ENCODE results near the gene EXOG.

Gene EXOG

DNA sequence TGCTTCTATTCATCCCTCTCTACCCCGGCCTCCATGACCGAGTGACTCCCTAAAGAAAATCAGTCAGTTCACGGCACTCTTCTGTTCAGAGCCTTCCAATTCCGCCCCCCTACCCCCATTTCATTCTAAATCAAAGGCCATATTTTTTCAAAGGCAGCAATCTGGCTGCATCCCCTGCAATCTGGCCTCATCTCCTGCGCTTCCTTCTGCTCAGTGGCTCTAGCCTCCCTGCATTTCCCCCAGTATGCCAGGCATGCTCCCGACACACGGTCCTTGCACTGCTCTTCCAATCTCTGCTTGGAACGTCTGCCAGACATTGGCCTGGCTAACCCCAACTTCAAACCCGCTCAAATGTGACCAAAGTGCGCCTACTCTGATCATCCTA is 67.7 kb downstream of the EXOG start:
- no peak for DNase-seq
- Histone ChIP-seq H3K4me2 (ENCODE audit: low read depth, low read length) (no peak overlapping the region), H3K79me2 (ENCODE audit: low read length) (no peaks in the 10 kb centered on the region), H3K4me3 (ENCODE audit: low read length) (no peak overlapping the region), H3F3A (ENCODE audit: insufficient read depth, low read length) (no peaks in the 10 kb centered on the region), H4K20me1 (ENCODE audit: insufficient read depth, low read length) (no peaks in the 10 kb centered on the region), H3K9me3 (replicated peaks; ENCODE audit: insufficient read depth, low read length) (no peaks in the 10 kb centered on the region), H3K27ac (ENCODE audit: low read length) (no peak overlapping the region), H3K4me1 (ENCODE audit: low read length) (no peaks in the 10 kb centered on the region), H3K36me3 (replicated peaks; ENCODE audit: insufficient read depth, low read length) (no peaks in the 10 kb centered on the region), H2AFZ (ENCODE audit: low read length) (no peak overlapping the region), H3K9ac (ENCODE audit: low read length) (no peak overlapping the region), H3K27me3 (replicated peaks; ENCODE audit: insufficient read depth, low read length) (no peaks in the 10 kb centered on the region), H3K9me2 (replicated peaks; ENCODE audit: insufficient read depth, low read length) (no peaks in the 10 kb centered on the region)
- no peak for TF ChIP-seq EZH2phosphoT487 (IDR thresholded peaks at IDR 0.05; ENCODE audit: low read length)
- TF ChIP-seq, protein P1, sequence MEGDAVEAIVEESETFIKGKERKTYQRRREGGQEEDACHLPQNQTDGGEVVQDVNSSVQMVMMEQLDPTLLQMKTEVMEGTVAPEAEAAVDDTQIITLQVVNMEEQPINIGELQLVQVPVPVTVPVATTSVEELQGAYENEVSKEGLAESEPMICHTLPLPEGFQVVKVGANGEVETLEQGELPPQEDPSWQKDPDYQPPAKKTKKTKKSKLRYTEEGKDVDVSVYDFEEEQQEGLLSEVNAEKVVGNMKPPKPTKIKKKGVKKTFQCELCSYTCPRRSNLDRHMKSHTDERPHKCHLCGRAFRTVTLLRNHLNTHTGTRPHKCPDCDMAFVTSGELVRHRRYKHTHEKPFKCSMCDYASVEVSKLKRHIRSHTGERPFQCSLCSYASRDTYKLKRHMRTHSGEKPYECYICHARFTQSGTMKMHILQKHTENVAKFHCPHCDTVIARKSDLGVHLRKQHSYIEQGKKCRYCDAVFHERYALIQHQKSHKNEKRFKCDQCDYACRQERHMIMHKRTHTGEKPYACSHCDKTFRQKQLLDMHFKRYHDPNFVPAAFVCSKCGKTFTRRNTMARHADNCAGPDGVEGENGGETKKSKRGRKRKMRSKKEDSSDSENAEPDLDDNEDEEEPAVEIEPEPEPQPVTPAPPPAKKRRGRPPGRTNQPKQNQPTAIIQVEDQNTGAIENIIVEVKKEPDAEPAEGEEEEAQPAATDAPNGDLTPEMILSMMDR (IDR thresholded peaks at IDR 0.05; ENCODE audit: low read length): no peak
- no peak for TF ChIP-seq EZH2 (optimal IDR thresholded peaks at IDR 0.05; ENCODE audit: low read depth, low read length)

- H3K4me3 ChIP-seq (ENCODE audit: low read length): no peak overlapping the region
These were observed 68.6 kb downstream of the EXOG start for GRCh38 chr3:38564631-38565338.

DNA sequence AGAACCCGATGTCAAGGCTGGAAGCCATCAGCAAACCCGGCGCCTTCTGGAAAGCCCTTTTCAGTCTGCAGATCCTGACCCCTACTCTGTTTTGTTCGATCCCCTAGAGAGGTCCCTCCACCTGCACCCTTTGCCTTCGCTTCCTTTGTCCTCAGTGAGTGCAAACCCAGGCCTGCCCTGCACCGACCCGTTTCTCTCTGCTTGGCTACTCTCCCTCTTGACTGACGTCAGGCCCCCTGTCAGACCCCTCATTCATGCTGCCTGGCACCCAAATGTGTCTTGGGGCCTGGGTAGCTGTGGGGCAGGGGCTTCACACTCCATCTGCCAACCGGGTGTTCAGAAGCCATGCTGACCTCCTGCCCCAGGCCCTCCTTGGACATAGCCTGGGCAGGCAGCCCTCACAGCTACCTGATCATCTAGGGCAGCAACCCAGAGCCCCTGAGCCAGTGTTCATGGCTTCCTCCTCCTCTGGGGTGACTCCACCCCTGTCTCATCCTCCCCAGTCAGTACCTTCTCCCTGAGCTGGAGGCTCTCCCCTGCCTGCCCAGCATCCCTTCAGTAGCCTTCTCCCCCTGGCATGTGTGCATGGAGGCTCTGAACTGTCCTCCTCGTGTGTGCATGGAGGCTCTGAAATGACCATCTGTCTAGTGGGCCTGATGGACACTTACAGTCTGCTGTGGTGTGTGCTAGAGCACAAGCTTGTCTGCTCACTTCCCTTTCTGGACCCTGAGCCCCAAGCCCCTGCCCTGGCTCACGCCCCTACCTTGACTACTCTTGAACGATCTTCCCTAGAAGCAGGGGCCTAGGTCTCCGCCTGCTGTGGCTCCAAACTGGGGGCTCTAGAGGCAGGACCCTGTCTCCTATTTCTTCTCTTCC is 69.4 kb downstream of the EXOG start:
- Histone ChIP-seq H3K9me3 (replicated peaks; ENCODE audit: insufficient read depth, low read length) (no peaks in the 10 kb centered on the region), H3K36me3 (replicated peaks; ENCODE audit: insufficient read depth, low read length) (no peaks in the 10 kb centered on the region), H3F3A (ENCODE audit: insufficient read depth, low read length) (no peaks in the 10 kb centered on the region), H3K27me3 (replicated peaks; ENCODE audit: insufficient read depth, low read length) (no peaks in the 10 kb centered on the region), H2AFZ (ENCODE audit: low read length) (no peak overlapping the region), H4K20me1 (ENCODE audit: insufficient read depth, low read length) (no peaks in the 10 kb centered on the region), H3K27ac (ENCODE audit: low read length) (no peak overlapping the region), H3K9ac (ENCODE audit: low read length) (no peak overlapping the region), H3K9me2 (replicated peaks; ENCODE audit: insufficient read depth, low read length) (no peaks in the 10 kb centered on the region), H3K4me1 (ENCODE audit: low read length) (no peaks in the 10 kb centered on the region), H3K4me3 (ENCODE audit: low read length) (no peak overlapping the region), H3K4me2 (ENCODE audit: low read depth, low read length) (no peak overlapping the region), H3K79me2 (ENCODE audit: low read length) (no peaks in the 10 kb centered on the region)
- DNase-seq: no peak
- TF ChIP-seq, protein P1 (IDR thresholded peaks at IDR 0.05; ENCODE audit: low read length): no peak
- TF ChIP-seq EZH2phosphoT487 (IDR thresholded peaks at IDR 0.05; ENCODE audit: low read length) (no peak), EZH2 (optimal IDR thresholded peaks at IDR 0.05; ENCODE audit: low read depth, low read length) (no peak)

More at GRCh38 chr3:38564631-38565338, 68.6 kb downstream of the EXOG start:
- H2AFZ ChIP-seq (ENCODE audit: low read length): no peak overlapping the region
- H3K9ac ChIP-seq (ENCODE audit: low read length): no peak overlapping the region
- no peaks in the 10 kb centered on the region for H4K20me1 ChIP-seq (ENCODE audit: insufficient read depth, low read length)
- H3K4me1 ChIP-seq (ENCODE audit: low read length): no peaks in the 10 kb centered on the region
- H3K4me2 ChIP-seq (ENCODE audit: low read depth, low read length): no peak overlapping the region
- H3K9me2 ChIP-seq (replicated peaks; ENCODE audit: insufficient read depth, low read length): no peaks in the 10 kb centered on the region
- H3F3A ChIP-seq (ENCODE audit: insufficient read depth, low read length): no peaks in the 10 kb centered on the region
- no peaks in the 10 kb centered on the region for H3K27me3 ChIP-seq (replicated peaks; ENCODE audit: insufficient read depth, low read length)
- no peaks in the 10 kb centered on the region for H3K36me3 ChIP-seq (replicated peaks; ENCODE audit: insufficient read depth, low read length)
- H3K27ac ChIP-seq (ENCODE audit: low read length): no peak overlapping the region
- TF ChIP-seq, protein P1 (IDR thresholded peaks at IDR 0.05; ENCODE audit: low read length): no peak
- TF ChIP-seq EZH2phosphoT487 (IDR thresholded peaks at IDR 0.05; ENCODE audit: low read length): no peak
- TF ChIP-seq EZH2 (optimal IDR thresholded peaks at IDR 0.05; ENCODE audit: low read depth, low read length): no peak
- H3K9me3 ChIP-seq (replicated peaks; ENCODE audit: insufficient read depth, low read length): no peaks in the 10 kb centered on the region
- DNase-seq: no peak
- H3K79me2 ChIP-seq (ENCODE audit: low read length): no peaks in the 10 kb centered on the region

Measured in MM.1S (cell line).